ENCODE results near the gene CPO. TPM values are rescaled to one million over a fixed set of nuclear protein-coding genes. Genes with fewer than 3 reads are reported as not detected.

The CPO gene
- total RNA-seq, 4 donors from 2014 or later = 0.44 to 2.4 (median 1.2) TPM; not detected in 1

DNA sequence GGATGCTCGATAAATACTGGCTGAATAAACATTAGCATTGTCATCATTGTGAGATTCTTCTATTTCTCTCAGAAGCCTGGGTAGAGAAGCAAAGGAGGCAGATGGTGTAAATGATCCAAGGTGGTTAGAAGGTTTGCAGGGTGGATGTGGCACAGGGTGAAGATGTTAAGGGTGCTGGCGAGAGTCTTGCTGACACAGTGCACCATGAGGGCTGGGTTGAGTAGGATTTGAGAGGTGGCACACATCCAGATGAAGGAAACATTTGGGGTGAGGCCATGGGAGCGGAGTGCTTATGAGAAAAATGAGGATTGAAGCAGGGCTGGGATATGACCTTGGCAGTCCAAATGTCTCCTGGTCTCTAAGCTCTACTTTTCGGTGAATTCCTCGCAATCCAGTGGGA, 17.8 kb upstream of the CPO start:
- TF ChIP-seq, protein P1, sequence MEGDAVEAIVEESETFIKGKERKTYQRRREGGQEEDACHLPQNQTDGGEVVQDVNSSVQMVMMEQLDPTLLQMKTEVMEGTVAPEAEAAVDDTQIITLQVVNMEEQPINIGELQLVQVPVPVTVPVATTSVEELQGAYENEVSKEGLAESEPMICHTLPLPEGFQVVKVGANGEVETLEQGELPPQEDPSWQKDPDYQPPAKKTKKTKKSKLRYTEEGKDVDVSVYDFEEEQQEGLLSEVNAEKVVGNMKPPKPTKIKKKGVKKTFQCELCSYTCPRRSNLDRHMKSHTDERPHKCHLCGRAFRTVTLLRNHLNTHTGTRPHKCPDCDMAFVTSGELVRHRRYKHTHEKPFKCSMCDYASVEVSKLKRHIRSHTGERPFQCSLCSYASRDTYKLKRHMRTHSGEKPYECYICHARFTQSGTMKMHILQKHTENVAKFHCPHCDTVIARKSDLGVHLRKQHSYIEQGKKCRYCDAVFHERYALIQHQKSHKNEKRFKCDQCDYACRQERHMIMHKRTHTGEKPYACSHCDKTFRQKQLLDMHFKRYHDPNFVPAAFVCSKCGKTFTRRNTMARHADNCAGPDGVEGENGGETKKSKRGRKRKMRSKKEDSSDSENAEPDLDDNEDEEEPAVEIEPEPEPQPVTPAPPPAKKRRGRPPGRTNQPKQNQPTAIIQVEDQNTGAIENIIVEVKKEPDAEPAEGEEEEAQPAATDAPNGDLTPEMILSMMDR (IDR thresholded peaks at IDR 0.05; ENCODE audit: low read depth) = no peak

DNA sequence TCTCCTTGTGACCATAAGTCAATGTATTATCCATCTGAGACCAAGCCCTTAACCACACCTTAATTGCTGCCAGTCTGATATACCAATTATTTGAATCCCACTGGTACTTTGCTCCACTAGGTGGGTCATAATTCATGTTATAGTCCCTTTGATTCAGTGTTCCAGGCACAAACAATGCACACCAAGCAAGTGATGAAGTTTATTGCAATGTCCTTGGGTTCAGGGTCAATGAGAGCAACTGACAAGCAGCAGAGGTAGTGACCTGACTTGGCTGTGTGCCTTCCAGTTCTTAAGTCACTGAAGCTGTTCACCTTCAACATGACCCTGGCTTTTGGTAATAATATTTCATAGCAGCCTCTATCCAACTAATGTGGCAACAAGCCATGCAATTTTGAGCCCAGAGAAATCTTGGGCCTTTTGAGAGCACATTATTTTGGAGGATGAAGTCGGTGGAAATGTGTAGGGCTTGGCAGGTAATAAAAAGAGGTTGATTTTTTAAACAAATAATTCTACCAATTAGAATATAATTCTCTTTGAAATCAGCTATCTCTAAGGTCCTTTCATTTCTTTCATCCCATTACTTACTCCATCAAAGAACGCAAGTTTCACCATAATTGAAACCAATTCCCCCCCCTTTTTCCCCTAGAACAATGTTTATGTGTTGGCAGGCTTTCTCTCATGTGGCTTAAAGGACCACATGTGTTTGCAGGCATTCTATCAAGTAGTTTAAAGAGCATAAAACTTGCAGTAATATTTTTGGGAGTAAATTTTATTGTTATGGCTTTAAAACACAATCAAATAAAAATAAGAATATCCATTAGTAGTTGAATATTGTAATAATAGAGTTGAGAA, 3.1 kb upstream of the CPO start:
- TF ChIP-seq, protein P1 (IDR thresholded peaks at IDR 0.05; ENCODE audit: low read depth) = no peak

DNA sequence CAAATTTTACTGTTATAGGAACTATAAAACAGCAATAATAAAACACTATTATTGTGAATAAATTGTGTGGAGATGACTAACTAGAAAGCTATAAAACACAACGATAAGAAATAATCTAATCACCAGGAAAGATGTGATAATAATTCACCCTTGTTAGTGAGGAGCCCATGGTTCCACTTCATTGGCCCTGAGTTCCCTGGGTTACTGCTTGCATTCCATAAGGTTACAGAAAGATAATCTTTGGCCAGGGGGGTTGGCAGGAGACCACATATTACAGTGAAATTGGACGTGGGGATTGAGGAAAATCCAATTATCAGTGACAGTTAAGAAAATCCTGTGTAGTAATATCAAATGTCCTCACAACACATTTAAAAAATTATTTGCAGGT, 2.5 kb upstream of the CPO start:
- TF ChIP-seq, protein P1 (IDR thresholded peaks at IDR 0.05; ENCODE audit: low read depth) = no peak

DNA sequence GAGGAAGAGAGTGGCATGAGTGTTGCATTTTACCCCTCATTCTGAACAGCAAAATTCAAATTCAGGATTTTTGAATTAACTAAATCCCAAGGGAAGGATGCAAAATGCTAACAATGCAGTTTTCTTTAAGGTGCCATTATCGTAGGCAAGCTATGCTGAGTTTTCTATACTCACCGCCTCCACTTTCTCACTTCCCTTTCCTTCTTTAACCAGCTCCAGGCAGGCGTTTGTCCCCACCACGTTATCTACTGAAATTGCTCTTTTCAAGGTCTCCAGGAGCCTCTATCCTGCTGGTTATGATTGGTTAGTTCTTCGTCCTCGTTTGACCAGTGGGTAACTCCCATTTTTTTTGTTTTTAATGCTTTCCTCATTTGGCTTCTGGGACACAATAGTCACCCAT, 1.8 kb upstream of the CPO start:
- TF ChIP-seq, protein P1 (IDR thresholded peaks at IDR 0.05; ENCODE audit: low read depth) = no peak

DNA sequence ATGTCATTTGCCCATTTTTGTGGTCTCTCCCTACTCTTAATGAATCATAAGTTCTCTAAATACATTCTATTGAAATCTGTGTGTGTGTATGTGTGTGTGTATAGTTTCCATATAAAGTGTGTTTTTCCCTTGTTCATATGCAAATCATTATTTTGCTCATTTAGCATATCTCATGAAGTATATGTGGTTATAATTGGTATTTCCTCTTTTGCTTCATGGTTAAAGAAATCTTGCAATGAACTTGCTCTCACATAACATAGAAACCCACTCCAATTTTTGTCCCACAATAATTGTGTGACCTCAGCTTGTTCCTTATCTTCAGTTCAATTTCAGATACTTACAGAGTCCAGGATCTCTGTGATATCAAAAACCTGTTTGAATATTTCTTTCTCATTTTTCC, 1.2 kb downstream of the CPO start:
- TF ChIP-seq, protein P1 (IDR thresholded peaks at IDR 0.05; ENCODE audit: low read depth) = no peak

DNA sequence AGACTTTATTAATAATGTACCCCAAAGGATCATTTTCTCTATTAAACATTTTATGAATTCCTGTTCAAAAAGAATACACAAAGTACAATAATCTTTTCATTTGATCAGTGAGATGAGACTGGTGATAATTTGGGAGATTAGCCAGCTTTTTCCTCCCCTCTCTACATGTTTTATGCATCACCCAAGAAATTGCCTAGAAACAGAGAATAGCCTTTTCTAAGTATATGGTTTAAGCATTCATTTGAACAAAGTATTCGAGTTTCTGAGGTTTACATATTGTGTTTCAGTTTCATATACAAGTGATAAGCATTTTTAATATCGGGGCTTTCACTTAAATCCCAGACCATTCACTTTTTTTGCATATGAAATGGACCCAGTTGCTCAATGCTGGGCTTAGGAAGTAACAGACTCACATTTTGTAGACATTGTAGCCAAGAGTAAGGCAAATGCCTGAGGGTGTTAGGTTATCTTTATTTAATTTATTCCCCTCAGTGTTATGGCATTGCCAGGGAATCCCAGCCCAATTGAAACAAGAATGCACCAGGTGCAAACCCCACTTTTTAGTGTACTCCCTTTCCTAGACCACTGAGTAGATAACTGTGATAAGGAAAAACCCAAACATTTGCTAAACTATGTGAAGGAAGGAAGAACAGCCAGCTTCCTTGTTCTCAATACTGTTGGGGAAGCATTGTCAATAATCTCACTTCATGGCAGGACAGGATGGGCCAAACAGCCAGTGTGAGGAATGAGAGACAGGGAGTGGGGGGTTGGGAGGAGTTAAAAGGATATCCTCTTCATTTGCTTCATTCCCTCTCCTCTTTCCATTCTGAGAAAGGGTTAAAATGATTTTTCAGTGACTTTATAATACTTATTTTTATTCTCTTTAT, 3.5 kb downstream of the CPO start:
- TF ChIP-seq, protein P1 (IDR thresholded peaks at IDR 0.05; ENCODE audit: low read depth) = no peak

DNA sequence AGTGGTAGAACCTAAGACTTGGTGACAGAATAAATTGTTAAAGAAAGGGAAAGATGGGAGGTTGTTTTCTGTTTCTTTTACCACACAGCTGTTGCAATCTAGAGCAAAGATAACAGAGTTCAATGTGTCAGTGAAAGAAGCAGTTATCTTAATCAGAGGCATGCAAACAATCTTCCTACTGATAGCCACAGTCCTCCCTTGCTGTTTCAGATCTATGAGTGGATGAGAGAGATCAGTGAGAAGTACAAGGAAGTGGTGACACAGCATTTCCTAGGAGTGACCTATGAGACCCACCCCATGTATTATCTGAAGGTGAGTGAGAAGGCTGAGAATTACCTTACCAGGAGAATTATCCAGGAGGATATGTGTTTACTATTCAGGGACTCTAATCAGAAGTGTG, 15.9 kb downstream of the CPO start:
- TF ChIP-seq, protein P1 (IDR thresholded peaks at IDR 0.05; ENCODE audit: low read depth) = no peak
